C4-2B (cell line): ENCODE measurements around the gene ENO4.

Source experiments
- CTCF ChIP-seq: fragments of 450-650 bp; conservative IDR thresholded peaks from 2 replicates; pipeline ENCODE4 v1.5.1; 2017; ENCODE audit warnings: mild to moderate bottlenecking
- ZFX ChIP-seq: fragments of 450-650 bp; IDR thresholded peaks from 2 replicates; pipeline ENCODE4 v1.6.1; 2017

- TF ChIP-seq CTCF = no peak
- no peak for TF ChIP-seq ZFX
Measured at GRCh38 chr10:116817178-116817577, 32.1 kb upstream of the ENO4 start.
